ENCODE data around the gene LY86. TPM values are rescaled to one million over a fixed set of nuclear protein-coding genes. Genes with fewer than 3 reads are reported as not detected.

The LY86 gene
- total and polyA plus RNA-seq, 2 of the 13 experiments (the other 11 are each of a cell fraction or from before 2014, with no cell fraction given), result not detected

DNA sequence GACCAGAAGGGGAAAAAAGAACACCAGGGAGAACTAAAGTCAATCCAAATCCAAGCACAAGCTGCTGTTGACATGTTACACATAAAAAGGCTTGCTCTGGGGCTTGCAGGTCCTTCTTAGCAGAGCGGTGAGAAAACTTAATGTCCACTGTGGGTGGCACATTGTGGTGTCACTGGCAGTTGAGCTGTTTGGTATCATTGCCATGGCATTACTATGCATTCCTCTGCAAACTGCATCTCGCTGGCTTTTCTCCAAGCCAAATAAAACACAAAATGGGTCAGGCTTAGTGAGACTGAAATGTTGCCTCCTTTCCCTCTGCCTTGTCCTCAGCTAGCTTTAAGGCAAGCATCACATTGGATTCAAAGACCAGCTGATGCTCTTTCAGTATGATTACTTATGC lies 40.9 kb downstream of the LY86 start (continued):
- TF ChIP-seq, protein P1, sequence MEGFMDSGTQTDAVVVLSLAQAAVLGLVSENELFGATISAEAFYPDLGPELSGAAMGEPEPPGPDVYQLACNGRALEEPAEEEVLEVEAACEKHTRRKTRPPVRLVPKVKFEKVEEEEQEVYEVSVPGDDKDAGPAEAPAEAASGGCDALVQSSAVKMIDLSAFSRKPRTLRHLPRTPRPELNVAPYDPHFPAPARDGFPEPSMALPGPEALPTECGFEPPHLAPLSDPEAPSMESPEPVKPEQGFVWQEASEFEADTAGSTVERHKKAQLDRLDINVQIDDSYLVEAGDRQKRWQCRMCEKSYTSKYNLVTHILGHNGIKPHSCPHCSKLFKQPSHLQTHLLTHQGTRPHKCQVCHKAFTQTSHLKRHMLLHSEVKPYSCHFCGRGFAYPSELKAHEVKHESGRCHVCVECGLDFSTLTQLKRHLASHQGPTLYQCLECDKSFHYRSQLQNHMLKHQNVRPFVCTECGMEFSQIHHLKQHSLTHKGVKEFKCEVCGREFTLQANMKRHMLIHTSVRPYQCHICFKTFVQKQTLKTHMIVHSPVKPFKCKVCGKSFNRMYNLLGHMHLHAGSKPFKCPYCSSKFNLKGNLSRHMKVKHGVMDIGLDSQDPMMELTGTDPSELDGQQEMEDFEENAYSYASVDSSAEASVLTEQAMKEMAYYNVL (CRISPR knock-in tag; IDR thresholded peaks at IDR 0.05; ENCODE audit: borderline replicate concordance), result no peak
- TF ChIP-seq, protein P2, sequence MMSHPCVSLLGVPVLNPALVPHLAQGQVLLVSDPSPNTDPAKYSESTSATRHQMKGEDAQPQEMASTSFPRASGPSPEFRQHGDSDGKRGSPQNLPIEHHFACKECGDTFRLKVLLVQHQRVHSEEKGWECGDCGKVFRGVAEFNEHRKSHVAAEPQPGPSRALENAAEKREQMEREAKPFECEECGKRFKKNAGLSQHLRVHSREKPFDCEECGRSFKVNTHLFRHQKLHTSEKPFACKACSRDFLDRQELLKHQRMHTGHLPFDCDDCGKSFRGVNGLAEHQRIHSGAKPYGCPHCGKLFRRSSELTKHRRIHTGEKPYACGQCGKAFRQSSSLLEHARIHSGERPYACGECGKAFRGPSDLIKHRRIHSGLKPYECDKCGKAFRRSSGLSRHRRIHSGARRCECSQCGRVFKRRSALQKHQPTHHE (CRISPR knock-in tag; IDR thresholded peaks at IDR 0.05; ENCODE audit: borderline replicate concordance), result no peak
- TF ChIP-seq, protein P3, sequence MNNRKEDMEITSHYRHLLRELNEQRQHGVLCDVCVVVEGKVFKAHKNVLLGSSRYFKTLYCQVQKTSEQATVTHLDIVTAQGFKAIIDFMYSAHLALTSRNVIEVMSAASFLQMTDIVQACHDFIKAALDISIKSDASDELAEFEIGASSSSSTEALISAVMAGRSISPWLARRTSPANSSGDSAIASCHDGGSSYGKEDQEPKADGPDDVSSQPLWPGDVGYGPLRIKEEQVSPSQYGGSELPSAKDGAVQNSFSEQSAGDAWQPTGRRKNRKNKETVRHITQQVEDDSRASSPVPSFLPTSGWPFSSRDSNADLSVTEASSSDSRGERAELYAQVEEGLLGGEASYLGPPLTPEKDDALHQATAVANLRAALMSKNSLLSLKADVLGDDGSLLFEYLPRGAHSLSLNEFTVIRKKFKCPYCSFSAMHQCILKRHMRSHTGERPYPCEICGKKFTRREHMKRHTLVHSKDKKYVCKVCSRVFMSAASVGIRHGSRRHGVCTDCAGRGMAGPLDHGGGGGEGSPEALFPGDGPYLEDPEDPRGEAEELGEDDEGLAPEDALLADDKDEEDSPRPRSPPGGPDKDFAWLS (CRISPR knock-in tag; IDR thresholded peaks at IDR 0.05; ENCODE audit: borderline replicate concordance), result no peak
- no peak for TF ChIP-seq YEATS2 (CRISPR knock-in tag; IDR thresholded peaks at IDR 0.05; ENCODE audit: borderline replicate concordance)
- no peak for TF ChIP-seq STAT5B (CRISPR knock-in tag; IDR thresholded peaks at IDR 0.05)
- TF ChIP-seq ZNF607 (CRISPR knock-in tag; IDR thresholded peaks at IDR 0.05; ENCODE audit: borderline replicate concordance), result no peak
- TF ChIP-seq, protein P4, sequence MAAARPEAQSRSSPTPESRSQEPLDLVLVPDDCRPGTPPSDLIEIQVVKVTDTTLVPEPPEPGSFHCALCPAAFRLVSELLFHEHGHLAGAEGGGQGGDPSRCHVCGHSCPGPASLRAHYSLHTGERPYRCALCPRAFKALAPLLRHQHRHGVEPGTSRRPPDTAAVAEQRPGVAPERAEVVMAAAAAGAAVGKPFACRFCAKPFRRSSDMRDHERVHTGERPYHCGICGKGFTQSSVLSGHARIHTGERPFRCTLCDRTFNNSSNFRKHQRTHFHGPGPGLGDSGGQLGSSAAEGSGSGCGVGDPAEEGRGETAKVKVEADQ (CRISPR knock-in tag; IDR thresholded peaks at IDR 0.05; ENCODE audit: borderline replicate concordance), result no peak
- no peak for TF ChIP-seq ZSCAN25 (CRISPR knock-in tag; IDR thresholded peaks at IDR 0.05)
- TF ChIP-seq, protein P5, sequence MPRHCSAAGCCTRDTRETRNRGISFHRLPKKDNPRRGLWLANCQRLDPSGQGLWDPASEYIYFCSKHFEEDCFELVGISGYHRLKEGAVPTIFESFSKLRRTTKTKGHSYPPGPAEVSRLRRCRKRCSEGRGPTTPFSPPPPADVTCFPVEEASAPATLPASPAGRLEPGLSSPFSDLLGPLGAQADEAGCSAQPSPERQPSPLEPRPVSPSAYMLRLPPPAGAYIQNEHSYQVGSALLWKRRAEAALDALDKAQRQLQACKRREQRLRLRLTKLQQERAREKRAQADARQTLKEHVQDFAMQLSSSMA (CRISPR knock-in tag; IDR thresholded peaks at IDR 0.05), result no peak
- TF ChIP-seq ZNF317 (CRISPR knock-in tag; IDR thresholded peaks at IDR 0.05), result no peak
- no peak for TF ChIP-seq NR1H2 (CRISPR knock-in tag; IDR thresholded peaks at IDR 0.05; ENCODE audit: borderline replicate concordance, low read depth)
- TF ChIP-seq, protein P6, sequence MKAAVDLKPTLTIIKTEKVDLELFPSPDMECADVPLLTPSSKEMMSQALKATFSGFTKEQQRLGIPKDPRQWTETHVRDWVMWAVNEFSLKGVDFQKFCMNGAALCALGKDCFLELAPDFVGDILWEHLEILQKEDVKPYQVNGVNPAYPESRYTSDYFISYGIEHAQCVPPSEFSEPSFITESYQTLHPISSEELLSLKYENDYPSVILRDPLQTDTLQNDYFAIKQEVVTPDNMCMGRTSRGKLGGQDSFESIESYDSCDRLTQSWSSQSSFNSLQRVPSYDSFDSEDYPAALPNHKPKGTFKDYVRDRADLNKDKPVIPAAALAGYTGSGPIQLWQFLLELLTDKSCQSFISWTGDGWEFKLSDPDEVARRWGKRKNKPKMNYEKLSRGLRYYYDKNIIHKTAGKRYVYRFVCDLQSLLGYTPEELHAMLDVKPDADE (CRISPR knock-in tag; IDR thresholded peaks at IDR 0.05), result no peak
